ENCODE data around the gene NPLOC4. TPM values are rescaled to one million over a fixed set of nuclear protein-coding genes. Genes with fewer than 3 reads are reported as not detected.
A peak's percentile ranks its signal among the peaks of the same experiment; 100 is the strongest.
"Not testable (repeated sequence)": the region's sequence is repeated elsewhere in the genome, so short reads cannot be mapped to it uniquely, and the experiment has no call there.

The NPLOC4 gene
- total RNA-seq, 1 experiment from 2014 or later: 79.7 TPM

DNA sequence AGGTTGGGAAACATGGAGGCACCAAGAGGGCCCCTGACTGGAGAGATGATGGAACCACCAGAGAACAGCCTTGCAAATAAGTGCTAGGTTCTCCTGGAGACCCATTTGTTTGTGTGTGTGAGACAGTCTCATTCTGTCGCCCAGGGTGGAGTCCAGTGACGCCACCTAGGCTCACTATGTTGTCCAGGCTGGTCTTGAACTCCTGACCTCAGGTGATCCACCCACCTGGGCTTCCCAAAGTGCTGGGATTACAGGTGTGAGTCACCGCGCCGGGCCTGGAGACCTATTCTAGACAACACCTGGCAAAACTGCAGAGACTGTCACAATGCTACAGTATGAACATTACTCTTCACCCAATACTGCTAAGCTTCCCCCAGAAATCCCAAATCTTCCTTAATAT, 1.5 kb downstream of the NPLOC4 start:
- no peak for DNase-seq (ENCODE audit: low read depth)

DNA sequence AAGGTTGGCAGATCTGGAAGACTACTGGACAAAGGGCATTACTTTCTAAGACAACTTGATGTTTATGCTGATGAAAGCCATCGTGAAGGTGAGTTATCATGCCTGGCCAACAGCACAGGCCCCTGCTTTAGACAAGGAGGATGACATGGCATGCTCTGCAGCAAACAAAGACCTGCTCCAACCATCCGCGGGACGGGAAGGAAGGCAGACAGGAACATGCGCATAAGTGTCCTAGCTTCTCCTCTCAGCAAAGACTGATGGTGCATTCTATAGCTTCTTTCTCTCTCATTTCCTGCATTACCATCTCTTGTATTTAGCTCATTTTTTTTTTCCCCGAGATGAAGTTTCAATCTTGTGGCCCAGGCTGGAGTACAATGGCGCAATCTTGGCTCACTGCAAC, 5.4 kb downstream of the NPLOC4 start:
- no peak for DNase-seq (ENCODE audit: low read depth)

- DNase-seq (ENCODE audit: low read depth): no peak
Observed at GRCh38 chr17:81630274-81630673, 6.6 kb downstream of the NPLOC4 start.

- DNase-seq (ENCODE audit: low read depth): no peak
Observed at GRCh38 chr17:81621494-81622130, 15.3 kb downstream of the NPLOC4 start.

- not testable (repeated sequence) for DNase-seq (ENCODE audit: low read depth)
Observed at GRCh38 chr17:81618307-81618706, 18.6 kb downstream of the NPLOC4 start.

- no peak for DNase-seq (ENCODE audit: low read depth)
Observed at GRCh38 chr17:81616877-81617276, 20.0 kb downstream of the NPLOC4 start.

DNA sequence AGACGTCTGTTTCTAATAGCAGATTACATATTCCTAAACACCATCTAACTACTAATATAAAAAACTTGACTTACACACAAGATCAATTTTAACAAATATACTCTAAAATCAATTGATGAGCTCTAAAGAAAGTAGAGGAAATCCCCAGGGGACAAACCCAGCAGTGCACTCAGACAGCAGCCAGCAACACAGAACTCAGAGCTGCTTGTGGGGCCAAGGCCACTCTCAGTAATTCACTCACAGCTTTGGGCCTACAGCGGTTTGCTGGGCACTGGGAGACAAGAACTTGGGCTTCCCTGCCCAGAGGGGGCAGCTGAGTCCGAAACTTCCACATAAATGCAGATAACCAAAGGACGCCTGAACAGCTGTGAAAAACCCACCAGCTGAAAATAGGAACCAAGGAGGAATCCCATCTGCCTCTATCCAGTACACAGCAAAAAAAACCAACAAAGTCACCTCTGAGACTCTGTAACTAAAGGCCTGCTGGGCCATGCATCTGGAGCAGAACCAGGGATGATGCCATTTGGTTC, 21.4 kb downstream of the NPLOC4 start:
- no peak for DNase-seq (ENCODE audit: low read depth)

DNA sequence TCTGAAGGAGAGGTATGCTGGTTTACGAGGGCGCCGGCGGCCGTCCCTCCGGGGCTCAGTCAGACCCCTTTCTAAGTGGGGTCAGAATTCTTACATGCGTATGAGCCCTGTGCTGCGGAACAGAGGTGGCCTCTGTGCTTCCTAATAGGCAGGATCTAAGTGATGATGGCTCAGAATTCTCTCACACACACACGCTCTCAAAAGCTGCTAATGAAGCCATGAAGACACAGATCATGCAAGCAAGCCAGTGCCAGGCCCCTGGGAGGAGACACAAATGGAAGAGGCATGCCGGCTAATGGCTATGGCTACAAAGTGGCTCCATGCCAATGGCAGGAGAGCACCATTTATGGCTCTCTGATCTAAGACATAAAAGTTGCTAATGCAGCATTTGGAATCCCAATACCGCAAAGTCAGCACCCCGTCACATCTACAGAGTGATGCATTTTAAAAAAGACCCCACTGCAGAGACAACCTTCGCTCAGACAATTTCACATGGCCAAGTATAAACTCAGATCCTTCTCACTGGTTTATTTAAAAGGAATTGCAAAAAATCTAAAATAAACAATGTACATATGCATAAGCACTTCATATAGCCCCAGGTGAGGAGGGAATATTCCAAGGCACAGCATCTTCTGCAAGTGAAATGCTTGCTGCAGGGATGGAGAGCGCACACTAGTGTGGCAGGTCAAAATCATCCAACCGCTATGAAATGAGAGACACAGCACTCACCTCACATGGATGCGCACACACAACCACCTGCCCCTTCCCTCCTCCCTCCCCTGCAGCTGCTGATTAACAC, 24.5 kb downstream of the NPLOC4 start:
- DNase-seq (ENCODE audit: low read depth): no peak

- DNase-seq (ENCODE audit: low read depth): no peak
Observed at GRCh38 chr17:81609541-81610311, 27.2 kb downstream of the NPLOC4 start.

DNA sequence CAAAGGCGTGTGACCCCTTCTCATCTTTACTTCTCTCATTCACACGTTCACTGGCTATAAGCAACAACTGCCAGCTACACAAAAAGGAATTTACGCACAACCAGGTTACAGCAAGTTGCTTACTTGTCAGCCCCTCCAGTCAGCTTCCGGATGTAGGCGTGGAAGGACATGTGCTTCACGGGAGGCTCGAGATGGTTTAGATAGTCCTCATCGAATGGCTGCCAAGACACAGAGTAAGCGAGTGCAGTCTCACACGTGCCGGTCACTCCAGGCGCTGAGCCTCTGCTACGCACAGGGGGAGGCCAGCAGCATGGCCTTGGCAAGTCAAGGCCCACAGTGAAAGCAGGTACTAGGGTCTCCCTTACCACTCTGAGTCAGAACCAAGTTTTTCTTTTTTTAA, 28.3 kb downstream of the NPLOC4 start:
- no peak for DNase-seq (ENCODE audit: low read depth)

DNA sequence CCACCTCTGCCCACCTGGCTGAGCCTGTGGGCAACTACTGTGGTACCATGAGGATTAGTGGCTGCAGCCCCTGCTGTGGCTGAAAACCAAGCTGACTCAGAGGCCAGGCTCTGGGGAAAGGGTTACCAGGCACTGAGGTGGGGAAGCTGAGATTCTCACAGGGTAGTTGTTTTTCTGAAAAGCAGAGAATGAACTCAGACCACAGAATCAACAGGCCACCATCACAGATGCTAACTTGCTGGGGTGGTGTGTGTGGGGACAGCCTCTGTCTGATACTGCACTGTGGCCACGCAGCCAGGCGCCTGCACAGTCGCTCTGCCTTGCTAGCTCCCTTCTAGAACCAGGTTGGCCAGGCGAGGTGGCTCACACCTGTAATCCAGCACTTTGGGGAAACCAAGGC, 28.8 kb downstream of the NPLOC4 start:
- no peak for DNase-seq (ENCODE audit: low read depth)

GRCh38 chr17:81607431-81607830, 29.5 kb downstream of the NPLOC4 start:
- DNase-seq (ENCODE audit: low read depth): no peak

DNA sequence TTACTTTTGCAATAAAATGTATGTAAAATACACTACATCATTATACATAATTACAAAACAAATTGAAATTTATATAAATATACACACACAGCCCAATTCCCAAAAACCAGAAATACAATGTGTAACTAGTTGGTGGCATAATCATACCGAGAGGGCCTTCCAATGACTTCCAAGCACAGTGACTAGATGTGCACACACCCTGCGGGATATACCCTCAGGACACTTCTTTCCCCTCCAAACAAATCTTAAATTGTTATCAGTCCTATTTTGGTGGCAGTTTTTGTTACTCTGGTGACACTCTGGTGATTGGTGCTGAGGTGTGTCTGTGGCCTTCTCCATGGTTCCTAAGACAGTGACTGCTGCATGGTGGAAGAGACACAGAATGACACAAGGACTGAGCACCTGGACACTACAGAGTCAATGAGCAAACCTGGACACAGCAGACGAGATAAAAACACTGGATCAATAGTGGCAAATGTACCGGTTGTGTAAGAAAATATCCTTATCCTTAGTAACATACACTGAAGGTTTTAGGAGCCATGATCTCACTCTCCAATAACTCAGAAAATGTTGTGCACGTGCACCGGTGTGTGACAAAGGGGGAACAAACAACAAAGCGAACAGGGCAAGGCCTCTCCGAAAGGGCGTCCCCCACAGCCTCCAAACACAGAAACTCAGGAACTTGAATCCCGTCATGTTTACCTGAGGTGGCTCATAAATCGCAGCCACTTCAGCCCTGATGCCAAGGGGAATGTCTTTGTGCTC, 32.9 kb downstream of the NPLOC4 start:
- DNase-seq (ENCODE audit: low read depth): no peak

DNA sequence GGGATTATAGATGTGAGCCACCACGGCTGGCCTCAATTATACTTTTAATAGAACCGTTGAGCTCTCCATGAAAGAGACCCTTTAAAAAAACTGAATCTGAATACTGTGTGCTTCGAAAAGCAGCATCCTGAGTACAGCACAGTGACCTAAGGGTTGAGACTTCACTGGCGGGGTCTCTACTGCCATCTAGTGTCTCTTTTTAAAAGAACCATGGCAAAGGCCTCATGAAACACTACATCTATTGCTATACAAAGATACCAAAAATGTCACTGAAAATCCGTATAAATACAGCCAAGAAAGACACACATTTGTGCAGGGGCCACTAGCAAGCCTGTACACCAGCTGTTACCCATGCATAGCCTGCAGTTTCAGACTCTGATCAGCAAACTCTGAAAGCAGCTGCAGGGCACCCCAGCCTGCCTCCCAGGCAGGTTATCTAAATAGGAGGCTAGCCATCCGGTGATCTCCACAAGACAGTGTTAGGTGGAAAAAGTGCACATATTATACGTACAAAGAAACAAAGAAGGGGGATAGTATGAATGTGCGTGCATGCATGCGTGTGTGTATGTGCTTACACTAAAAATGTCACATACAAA, 35.3 kb downstream of the NPLOC4 start:
- peak; percentile 66 for DNase-seq (ENCODE audit: low read depth)

- peak; percentile 37 for DNase-seq (ENCODE audit: low read depth)
Observed at GRCh38 chr17:81599719-81600486, 37.0 kb downstream of the NPLOC4 start.

- no peak for DNase-seq (ENCODE audit: low read depth)
Observed at GRCh38 chr17:81593105-81593871, 43.6 kb downstream of the NPLOC4 start.

- DNase-seq (ENCODE audit: low read depth): no peak
Observed at GRCh38 chr17:81591971-81592370, 44.9 kb downstream of the NPLOC4 start.

- no peak for DNase-seq (ENCODE audit: low read depth)
Observed at GRCh38 chr17:81590121-81590520, 46.8 kb downstream of the NPLOC4 start.

DNA sequence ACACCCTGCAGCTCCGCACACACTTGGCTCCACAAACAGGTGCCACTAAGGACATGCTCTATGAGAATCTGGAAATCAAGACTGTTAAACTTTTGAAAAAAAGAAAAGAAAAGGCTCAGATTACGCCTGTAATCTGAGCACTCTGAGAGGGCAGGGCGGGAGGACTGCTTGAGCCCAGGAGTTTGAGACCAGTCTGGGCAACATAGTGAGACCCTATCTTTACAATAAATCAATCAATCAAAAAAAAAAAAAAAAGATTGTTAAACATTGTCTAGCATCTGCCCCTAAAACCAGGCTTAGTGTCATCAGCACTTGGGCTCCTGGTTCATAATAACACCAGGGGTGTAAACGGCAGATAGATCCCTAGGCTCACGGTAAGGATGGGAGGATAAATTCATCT, 47.3 kb downstream of the NPLOC4 start:
- no peak for DNase-seq (ENCODE audit: low read depth)

- DNase-seq (ENCODE audit: low read depth): no peak
Observed at GRCh38 chr17:81586096-81586495, 50.8 kb downstream of the NPLOC4 start.
